ENCODE results near the gene ALDH4A1. TPM values are rescaled to one million over a fixed set of nuclear protein-coding genes. Genes with fewer than 3 reads are reported as not detected.

ALDH4A1 gene
- total and polyA plus RNA-seq, 10 of the 15 experiments (the other 5 are each of a cell fraction or from before 2014, with no cell fraction given), result 0.06 to 25.5 (median 13.0) TPM

- peak overlapping the region; percentile 68 for H3K4me3 ChIP-seq
- peaks cover 19% of the 10 kb centered on the region for H3K79me2 ChIP-seq (ENCODE audit: control insufficient read depth, insufficient read depth, low read length)
- H3K9me3 ChIP-seq (replicated peaks; ENCODE audit: control insufficient read depth, insufficient read depth, low read length), result no peaks in the 10 kb centered on the region
- peak; percentile 49 for FAIRE-seq
- ATAC-seq, result peak; percentile 69
- no peaks in the 10 kb centered on the region for H3K27me3 ChIP-seq (replicated peaks in 1 of 2; ENCODE audit: control insufficient read depth in 2 of 2, insufficient read depth in 2 of 2, low read length in 1 of 2)
- no peaks in the 10 kb centered on the region for H3K36me3 ChIP-seq (ENCODE audit: control insufficient read depth in 2 of 2, insufficient read depth in 2 of 2, low read length in 1 of 2)
- peaks cover 3% of the 10 kb centered on the region; the same call in 1 of the 2 replicates for H4K20me1 ChIP-seq (ENCODE audit: control insufficient read depth, insufficient read depth)
- H3K9ac ChIP-seq (ENCODE audit: control insufficient read depth, insufficient read depth, low read length), result peak overlapping the region; percentile 89
- WGBS (ENCODE audit: insufficient coverage, insufficient replicate concordance, low lambda C conversion rate, missing lambda C conversion rate), result 7% methylated on average over 12 of the region's 12 CpGs
- peak overlapping the region; percentile 98 for H3K27ac ChIP-seq (ENCODE audit: control insufficient read depth, insufficient read depth)
- H3K4me1 ChIP-seq (ENCODE audit: control insufficient read depth, insufficient read depth, low read length), result peaks cover 63% of the 10 kb centered on the region
- no peak for DNase-seq (ENCODE audit: low read depth, low spot score)
- in situ Hi-C loops (cut with MboI), result no loop called here
- ChIA-PET CTCF (interaction anchor here (1.0 to 7.1 kb wide), 6 partner anchors 8 to 83 kb away, joined by 3 to 64 read pairs (median 20); partner anchors contain the start of gene ALDH4A1), SMC1A (ENCODE audit: uncharacterized antibody, unreplicated experiment) (interaction anchor here (0.8 to 5.8 kb wide), 6 partner anchors 15 to 281 kb away, joined by 3 to 45 read pairs (median 16); partner anchors contain the start of gene IFFO2), POLR2A (interaction anchor here (0.7 to 7.0 kb wide), 7 partner anchors 12 to 39 kb away, joined by 3 to 96 read pairs (median 5); partner anchors contain the start of genes ALDH4A1 and IFFO2), RAD21 (ENCODE audit: unreplicated experiment) (interaction anchor here (0.7 to 3.3 kb wide), 9 partner anchors 15 to 162 kb away, joined by 3 to 52 read pairs (median 4); partner anchors contain the start of genes ALDH4A1 and IFFO2)
- no peak overlapping the region for H2AFZ ChIP-seq (ENCODE audit: control insufficient read depth, low read depth, low read length)
- intact Hi-C loops (cut with micrococcal nuclease; ENCODE audit: unreplicated experiment), result no loop called here
- no TSS peak for BruUV-seq (replicated peaks)
- peak overlapping the region; percentile 98 for H3K4me2 ChIP-seq (ENCODE audit: control insufficient read depth, insufficient read depth)
- TF ChIP-seq IKZF2 (IDR thresholded peaks at IDR 0.05), result peak; percentile 67 to 80; a peak in 3 of 4 replicates
- no peak for TF ChIP-seq REST (IDR thresholded peaks at IDR 0.05; ENCODE audit: low read depth, low read length)
- no peak for TF ChIP-seq E2F4 (IDR thresholded peaks at IDR 0.05; ENCODE audit: low read depth, low read length)
- TF ChIP-seq MYB (IDR thresholded peaks at IDR 0.05; ENCODE audit: borderline replicate concordance, low read depth, low read length), result no peak
- peak; percentile 52; the same call in 1 of the 2 replicates for TF ChIP-seq SPI1 (IDR thresholded peaks at IDR 0.05; ENCODE audit: borderline replicate concordance, insufficient read depth, low read depth, low read length)
- no peak for TF ChIP-seq TCF7 (IDR thresholded peaks at IDR 0.05; ENCODE audit: borderline replicate concordance)
- no peak for TF ChIP-seq TARDBP (IDR thresholded peaks at IDR 0.05; ENCODE audit: borderline replicate concordance)
- TF ChIP-seq HCFC1 (IDR thresholded peaks at IDR 0.05; ENCODE audit: low read length), result no peak
- TF ChIP-seq SMC3 (IDR thresholded peaks at IDR 0.05; ENCODE audit: borderline replicate concordance, low read length), result no peak
- TF ChIP-seq, protein P1, sequence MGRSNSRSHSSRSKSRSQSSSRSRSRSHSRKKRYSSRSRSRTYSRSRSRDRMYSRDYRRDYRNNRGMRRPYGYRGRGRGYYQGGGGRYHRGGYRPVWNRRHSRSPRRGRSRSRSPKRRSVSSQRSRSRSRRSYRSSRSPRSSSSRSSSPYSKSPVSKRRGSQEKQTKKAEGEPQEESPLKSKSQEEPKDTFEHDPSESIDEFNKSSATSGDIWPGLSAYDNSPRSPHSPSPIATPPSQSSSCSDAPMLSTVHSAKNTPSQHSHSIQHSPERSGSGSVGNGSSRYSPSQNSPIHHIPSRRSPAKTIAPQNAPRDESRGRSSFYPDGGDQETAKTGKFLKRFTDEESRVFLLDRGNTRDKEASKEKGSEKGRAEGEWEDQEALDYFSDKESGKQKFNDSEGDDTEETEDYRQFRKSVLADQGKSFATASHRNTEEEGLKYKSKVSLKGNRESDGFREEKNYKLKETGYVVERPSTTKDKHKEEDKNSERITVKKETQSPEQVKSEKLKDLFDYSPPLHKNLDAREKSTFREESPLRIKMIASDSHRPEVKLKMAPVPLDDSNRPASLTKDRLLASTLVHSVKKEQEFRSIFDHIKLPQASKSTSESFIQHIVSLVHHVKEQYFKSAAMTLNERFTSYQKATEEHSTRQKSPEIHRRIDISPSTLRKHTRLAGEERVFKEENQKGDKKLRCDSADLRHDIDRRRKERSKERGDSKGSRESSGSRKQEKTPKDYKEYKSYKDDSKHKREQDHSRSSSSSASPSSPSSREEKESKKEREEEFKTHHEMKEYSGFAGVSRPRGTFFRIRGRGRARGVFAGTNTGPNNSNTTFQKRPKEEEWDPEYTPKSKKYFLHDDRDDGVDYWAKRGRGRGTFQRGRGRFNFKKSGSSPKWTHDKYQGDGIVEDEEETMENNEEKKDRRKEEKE (IDR thresholded peaks at IDR 0.05), result no peak
- TF ChIP-seq, protein P2, sequence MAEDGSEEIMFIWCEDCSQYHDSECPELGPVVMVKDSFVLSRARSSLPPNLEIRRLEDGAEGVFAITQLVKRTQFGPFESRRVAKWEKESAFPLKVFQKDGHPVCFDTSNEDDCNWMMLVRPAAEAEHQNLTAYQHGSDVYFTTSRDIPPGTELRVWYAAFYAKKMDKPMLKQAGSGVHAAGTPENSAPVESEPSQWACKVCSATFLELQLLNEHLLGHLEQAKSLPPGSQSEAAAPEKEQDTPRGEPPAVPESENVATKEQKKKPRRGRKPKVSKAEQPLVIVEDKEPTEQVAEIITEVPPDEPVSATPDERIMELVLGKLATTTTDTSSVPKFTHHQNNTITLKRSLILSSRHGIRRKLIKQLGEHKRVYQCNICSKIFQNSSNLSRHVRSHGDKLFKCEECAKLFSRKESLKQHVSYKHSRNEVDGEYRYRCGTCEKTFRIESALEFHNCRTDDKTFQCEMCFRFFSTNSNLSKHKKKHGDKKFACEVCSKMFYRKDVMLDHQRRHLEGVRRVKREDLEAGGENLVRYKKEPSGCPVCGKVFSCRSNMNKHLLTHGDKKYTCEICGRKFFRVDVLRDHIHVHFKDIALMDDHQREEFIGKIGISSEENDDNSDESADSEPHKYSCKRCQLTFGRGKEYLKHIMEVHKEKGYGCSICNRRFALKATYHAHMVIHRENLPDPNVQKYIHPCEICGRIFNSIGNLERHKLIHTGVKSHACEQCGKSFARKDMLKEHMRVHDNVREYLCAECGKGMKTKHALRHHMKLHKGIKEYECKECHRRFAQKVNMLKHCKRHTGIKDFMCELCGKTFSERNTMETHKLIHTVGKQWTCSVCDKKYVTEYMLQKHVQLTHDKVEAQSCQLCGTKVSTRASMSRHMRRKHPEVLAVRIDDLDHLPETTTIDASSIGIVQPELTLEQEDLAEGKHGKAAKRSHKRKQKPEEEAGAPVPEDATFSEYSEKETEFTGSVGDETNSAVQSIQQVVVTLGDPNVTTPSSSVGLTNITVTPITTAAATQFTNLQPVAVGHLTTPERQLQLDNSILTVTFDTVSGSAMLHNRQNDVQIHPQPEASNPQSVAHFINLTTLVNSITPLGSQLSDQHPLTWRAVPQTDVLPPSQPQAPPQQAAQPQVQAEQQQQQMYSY (CRISPR knock-in tag; IDR thresholded peaks at IDR 0.05), result no peak
These were observed 25.4 kb upstream of the ALDH4A1 start for GRCh38 chr1:18927654-18928272.
